ENCODE data around the gene PRSS3.

- TF ChIP-seq CTCF (IDR thresholded peaks at IDR 0.05) (no peak), POLR2A (IDR thresholded peaks at IDR 0.05) (no peak), POLR2AphosphoS5 (IDR thresholded peaks at IDR 0.05) (no peak)
Measured at GRCh38 chr9:33765411-33765810, 29.9 kb upstream of the PRSS3 start.

Data from breast epithelium (tissue), 3 donors.